HepG2 (cell line): ENCODE results near the gene ABHD12. TPM values are rescaled to one million over a fixed set of nuclear protein-coding genes. Genes with fewer than 3 reads are reported as not detected.
A peak's percentile ranks its signal among the peaks of the same experiment; 100 is the strongest.

ENCODE experiments used
- ADNP ChIP-seq: sonication (generic); formaldehyde crosslinking; IDR thresholded peaks from 2 replicates; pipeline ENCODE4 v1.4.0; 2020; ENCODE audit warnings: missing genetic modification reagents
- CSRNP1 ChIP-seq: sonication (generic); formaldehyde crosslinking; IDR thresholded peaks from 2 replicates; pipeline ENCODE4 v1.8.1; 2023; ENCODE audit warnings: mild to moderate bottlenecking, missing genetic modification reagents
- FLYWCH1 ChIP-seq: sonication (generic); formaldehyde crosslinking; IDR thresholded peaks from 2 replicates; pipeline ENCODE4 v1.8.1; 2023; ENCODE audit warnings: mild to moderate bottlenecking, missing genetic modification reagents
- IRF1 ChIP-seq: sonication (generic); formaldehyde crosslinking; IDR thresholded peaks from 2 replicates; pipeline ENCODE4 v1.4.0; 2020; ENCODE audit warnings: low read depth, mild to moderate bottlenecking, missing genetic modification reagents
- NFE2 ChIP-seq: sonication (generic); formaldehyde crosslinking; IDR thresholded peaks from 2 replicates; pipeline ENCODE4 v1.4.0; 2020; ENCODE audit warnings: missing genetic modification reagents
- TAF15 ChIP-seq: fragments of 200-400 bp; formaldehyde crosslinking; IDR thresholded peaks from one replicate; pipeline ENCODE4 v1.6.1; 2018; ENCODE audit warnings: mild to moderate bottlenecking, low read depth, low read length; ENCODE audit not compliant: poor library complexity, severe bottlenecking
- ZBTB40 ChIP-seq, 2 experiments: fragments of 450-650 bp in 1 of 2; sonication (generic) in 1 of 2; formaldehyde crosslinking in 1 of 2; IDR thresholded peaks; 2 replicates each; pipeline versions ENCODE4 v1.6.1 to v1.8.0; 2016 to 2022; ENCODE audit warnings: antibody characterized with exemption in 1 of 2, mild to moderate bottlenecking in 1 of 2, missing genetic modification reagents in 1 of 2
- ZNF501 ChIP-seq: sonication (generic); formaldehyde crosslinking; IDR thresholded peaks from 2 replicates; pipeline ENCODE4 v1.5.1; 2020; ENCODE audit warnings: mild to moderate bottlenecking, moderate library complexity, missing genetic modification reagents
- ZNF563 ChIP-seq: sonication (generic); formaldehyde crosslinking; IDR thresholded peaks from 2 replicates; pipeline ENCODE4 v1.8.0; 2022; ENCODE audit warnings: mild to moderate bottlenecking, moderate library complexity, missing genetic modification reagents
- ZNF660 ChIP-seq: sonication (generic); formaldehyde crosslinking; IDR thresholded peaks from 2 replicates; pipeline ENCODE4 v1.5.1; 2020; ENCODE audit warnings: mild to moderate bottlenecking, low read depth, missing genetic modification reagents, borderline replicate concordance
- ZNF746 ChIP-seq: sonication (generic); formaldehyde crosslinking; IDR thresholded peaks from 2 replicates; pipeline ENCODE4 v1.8.0; 2022; ENCODE audit warnings: mild to moderate bottlenecking, missing genetic modification reagents
- polyA plus RNA-seq, 8 experiments: library from polyadenylated mRNA; depleted of rRNA in 3 of 8; stranded (reverse) in 7 of 8; unstranded in 1 of 8; fragments of >200 nt; fragmentation: Illumina TruSeq in 4 of 8; extraction: Trizol in 4 of 8; gene quantifications; 2 replicates each; pipeline versions ENCODE4 v1.2.1 to v1.2.3, GENCODE V29; 2011 to 2016; ENCODE audit warnings: low read depth in 4 of 8, missing spikeins in 1 of 8, mixed read lengths in 1 of 8; ENCODE audit not compliant: insufficient read depth in 1 of 8
- total RNA-seq, 5 experiments: library from RNA; depleted of rRNA; stranded (reverse); fragments of >200 nt; fragmentation: Illumina TruSeq; extraction: Trizol; gene quantifications; 2 replicates each; pipeline ENCODE4 v1.2.3, GENCODE V29; 2016; ENCODE audit warnings: low read depth in 1 of 5
- TF ChIP-seq, protein P1 (sequence below): sonication (generic); formaldehyde crosslinking; IDR thresholded peaks from 2 replicates; pipeline ENCODE4 v1.4.0; 2020; ENCODE audit warnings: missing genetic modification reagents, borderline replicate concordance

ABHD12 gene
- total and polyA plus RNA-seq, 2 of the 13 experiments (the other 11 are each of a cell fraction or from before 2014, with no cell fraction given) = 23.5 to 72.1 TPM

- TF ChIP-seq, protein P1, sequence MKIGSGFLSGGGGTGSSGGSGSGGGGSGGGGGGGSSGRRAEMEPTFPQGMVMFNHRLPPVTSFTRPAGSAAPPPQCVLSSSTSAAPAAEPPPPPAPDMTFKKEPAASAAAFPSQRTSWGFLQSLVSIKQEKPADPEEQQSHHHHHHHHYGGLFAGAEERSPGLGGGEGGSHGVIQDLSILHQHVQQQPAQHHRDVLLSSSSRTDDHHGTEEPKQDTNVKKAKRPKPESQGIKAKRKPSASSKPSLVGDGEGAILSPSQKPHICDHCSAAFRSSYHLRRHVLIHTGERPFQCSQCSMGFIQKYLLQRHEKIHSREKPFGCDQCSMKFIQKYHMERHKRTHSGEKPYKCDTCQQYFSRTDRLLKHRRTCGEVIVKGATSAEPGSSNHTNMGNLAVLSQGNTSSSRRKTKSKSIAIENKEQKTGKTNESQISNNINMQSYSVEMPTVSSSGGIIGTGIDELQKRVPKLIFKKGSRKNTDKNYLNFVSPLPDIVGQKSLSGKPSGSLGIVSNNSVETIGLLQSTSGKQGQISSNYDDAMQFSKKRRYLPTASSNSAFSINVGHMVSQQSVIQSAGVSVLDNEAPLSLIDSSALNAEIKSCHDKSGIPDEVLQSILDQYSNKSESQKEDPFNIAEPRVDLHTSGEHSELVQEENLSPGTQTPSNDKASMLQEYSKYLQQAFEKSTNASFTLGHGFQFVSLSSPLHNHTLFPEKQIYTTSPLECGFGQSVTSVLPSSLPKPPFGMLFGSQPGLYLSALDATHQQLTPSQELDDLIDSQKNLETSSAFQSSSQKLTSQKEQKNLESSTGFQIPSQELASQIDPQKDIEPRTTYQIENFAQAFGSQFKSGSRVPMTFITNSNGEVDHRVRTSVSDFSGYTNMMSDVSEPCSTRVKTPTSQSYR = no peak
- TF ChIP-seq ADNP (CRISPR knock-in tag) = no peak
- TF ChIP-seq ZNF660 (CRISPR knock-in tag) = no peak
- TF ChIP-seq IRF1 (CRISPR knock-in tag) = no peak
- no peak for TF ChIP-seq ZNF501 (CRISPR knock-in tag)
- no peak for TF ChIP-seq FLYWCH1 (CRISPR knock-in tag)
- TF ChIP-seq TAF15 = peak; percentile 89
- TF ChIP-seq CSRNP1 (CRISPR knock-in tag) = no peak
- peak; percentile 41; the same call in 1 of the 2 replicates for TF ChIP-seq ZNF563
- TF ChIP-seq ZBTB40 (IDR thresholded peaks at IDR 0.05) = no peak
- TF ChIP-seq ZBTB40 (CRISPR knock-in tag; IDR thresholded peaks at IDR 0.05) = no peak
- no peak for TF ChIP-seq NFE2 (CRISPR knock-in tag)
- TF ChIP-seq ZNF746 (CRISPR knock-in tag) = no peak
Observed at GRCh38 chr20:25290646-25291431, 99.8 kb downstream of the ABHD12 start (continued).
